OCI-LY7 (cell line): ENCODE data around the gene CD164L2.

Experiments
- CTCF ChIP-seq: fragments of 200-600 bp; sonication (generic); conservative IDR thresholded peaks from 2 replicates; pipeline ENCODE4 v1.5.1; 2014; ENCODE audit warnings: mild to moderate bottlenecking, antibody characterized with exemption, low read length, moderate library complexity, mixed read lengths
- EZH2phosphoT487 ChIP-seq: fragments of 200-600 bp; sonication (generic); IDR thresholded peaks from 2 replicates; pipeline ENCODE4 v1.6.1; 2018; ENCODE audit warnings: low read depth, borderline replicate concordance, mild to moderate bottlenecking, mixed run types, antibody characterized with exemption, low read length, moderate library complexity, mixed read lengths

- no peak for TF ChIP-seq CTCF
- TF ChIP-seq EZH2phosphoT487, result no peak
Observed at GRCh38 chr1:27374362-27375086, 8.6 kb downstream of the CD164L2 start, which contains the start of gene FCN3.
